Measurements from ENCODE around the gene NRG2.

Gene NRG2

GRCh38 chr5:139886213-139886612 is 156.9 kb downstream of the NRG2 start:
- Histone ChIP-seq H3K27me3 (ENCODE audit: control insufficient read depth, insufficient read depth, low read length) (no peaks in the 10 kb centered on the region), H3K36me3 (ENCODE audit: control insufficient read depth, insufficient read depth, low read length) (no peaks in the 10 kb centered on the region), H3K4me1 (peaks cover 7% of the 10 kb centered on the region), H3K4me2 (ENCODE audit: low read length) (no peak overlapping the region), H3K27ac (no peak overlapping the region), H2AFZ (no peak overlapping the region), H3K9ac (no peak overlapping the region), H3K9me3 (ENCODE audit: control insufficient read depth, low read length) (no peaks in the 10 kb centered on the region), H3K4me3 (ENCODE audit: low read depth, low read length) (no peak overlapping the region), H3K79me2 (no peaks in the 10 kb centered on the region)
- TF ChIP-seq CTCF (IDR thresholded peaks at IDR 0.05), result no peak

GRCh38 chr5:139885857-139886208 is 157.3 kb downstream of the NRG2 start:
- peaks cover 11% of the 10 kb centered on the region for H3K4me1 ChIP-seq
- no peaks in the 10 kb centered on the region for H3K79me2 ChIP-seq
- no peak overlapping the region for H2AFZ ChIP-seq
- no peak overlapping the region for H3K4me2 ChIP-seq (ENCODE audit: low read length)
- no peak overlapping the region for H3K9ac ChIP-seq
- no peak overlapping the region for H3K4me3 ChIP-seq (ENCODE audit: low read depth, low read length)
- no peak overlapping the region for H3K27ac ChIP-seq
- no peaks in the 10 kb centered on the region for H3K27me3 ChIP-seq (ENCODE audit: control insufficient read depth, insufficient read depth, low read length)
- H3K9me3 ChIP-seq (ENCODE audit: control insufficient read depth, low read length), result no peaks in the 10 kb centered on the region
- TF ChIP-seq CTCF (IDR thresholded peaks at IDR 0.05), result no peak
- no peaks in the 10 kb centered on the region for H3K36me3 ChIP-seq (ENCODE audit: control insufficient read depth, insufficient read depth, low read length)

GRCh38 chr5:139885172-139885856 is 157.8 kb downstream of the NRG2 start:
- no peak for TF ChIP-seq CTCF (IDR thresholded peaks at IDR 0.05)
- Histone ChIP-seq H3K27me3 (ENCODE audit: control insufficient read depth, insufficient read depth, low read length) (no peaks in the 10 kb centered on the region), H3K36me3 (ENCODE audit: control insufficient read depth, insufficient read depth, low read length) (no peaks in the 10 kb centered on the region), H3K79me2 (no peaks in the 10 kb centered on the region), H3K4me2 (ENCODE audit: low read length) (no peak overlapping the region), H2AFZ (no peak overlapping the region), H3K27ac (no peak overlapping the region), H3K9me3 (ENCODE audit: control insufficient read depth, low read length) (no peaks in the 10 kb centered on the region), H3K4me3 (ENCODE audit: low read depth, low read length) (no peak overlapping the region), H3K4me1 (peaks cover 11% of the 10 kb centered on the region), H3K9ac (no peak overlapping the region)

GRCh38 chr5:139884734-139885133 is 158.4 kb downstream of the NRG2 start:
- Histone ChIP-seq H3K4me2 (ENCODE audit: low read length) (no peak overlapping the region), H3K4me3 (ENCODE audit: low read depth, low read length) (no peak overlapping the region), H3K27ac (no peak overlapping the region), H3K4me1 (peaks cover 16% of the 10 kb centered on the region), H3K9me3 (ENCODE audit: control insufficient read depth, low read length) (no peaks in the 10 kb centered on the region), H3K9ac (no peak overlapping the region), H3K79me2 (no peaks in the 10 kb centered on the region), H3K36me3 (ENCODE audit: control insufficient read depth, insufficient read depth, low read length) (no peaks in the 10 kb centered on the region), H2AFZ (no peak overlapping the region), H3K27me3 (ENCODE audit: control insufficient read depth, insufficient read depth, low read length) (no peaks in the 10 kb centered on the region)
- TF ChIP-seq CTCF (IDR thresholded peaks at IDR 0.05), result no peak

- Histone ChIP-seq H3K4me1 (peaks cover 22% of the 10 kb centered on the region), H3K4me3 (ENCODE audit: low read depth, low read length) (no peak overlapping the region), H3K27ac (no peak overlapping the region), H2AFZ (no peak overlapping the region), H3K9me3 (ENCODE audit: control insufficient read depth, low read length) (no peaks in the 10 kb centered on the region), H3K4me2 (ENCODE audit: low read length) (no peak overlapping the region), H3K9ac (no peak overlapping the region), H3K79me2 (no peaks in the 10 kb centered on the region), H3K36me3 (ENCODE audit: control insufficient read depth, insufficient read depth, low read length) (no peaks in the 10 kb centered on the region), H3K27me3 (ENCODE audit: control insufficient read depth, insufficient read depth, low read length) (no peaks in the 10 kb centered on the region)
- no peak for TF ChIP-seq CTCF (IDR thresholded peaks at IDR 0.05)
Measured at GRCh38 chr5:139884144-139884543, 159.0 kb downstream of the NRG2 start.

Data from parathyroid adenoma (tissue), 2 donors.